Activated T-cell treated with anti-CD3 and anti-CD28 coated beads for 24 hours (primary cell): ENCODE measurements around the gene LEFTY2.
"Not testable (repeated sequence)": the region's sequence is repeated elsewhere in the genome, so short reads cannot be mapped to it uniquely, and the experiment has no call there.

Source experiments
- DNase-seq: peaks from one replicate; pipeline ENCODE4 v3.0.0-alpha.2; 2020; ENCODE audit warnings: low read depth

Gene LEFTY2

DNA sequence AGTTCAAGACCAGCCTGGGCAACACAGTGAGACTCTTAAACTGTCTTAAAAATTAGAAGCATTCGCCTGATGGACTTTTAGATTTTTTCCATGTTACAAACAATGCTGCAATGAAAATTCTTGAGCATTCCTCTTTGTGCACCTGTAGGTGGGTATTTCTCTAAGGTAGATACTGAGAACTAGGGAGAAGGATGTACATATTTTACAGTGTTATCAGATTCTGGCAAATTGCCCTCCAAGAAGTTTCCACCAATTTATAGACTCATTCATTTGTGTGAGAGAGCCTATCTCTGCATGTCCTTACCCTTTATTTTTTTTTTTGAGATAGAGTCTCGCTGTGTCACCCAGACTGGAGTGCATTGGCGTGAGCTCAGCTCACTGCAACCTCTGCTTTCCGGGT is 12.3 kb upstream of the LEFTY2 start:
- no peak for DNase-seq

- no peak for DNase-seq
These were observed 10.0 kb upstream of the LEFTY2 start for GRCh38 chr1:225950905-225951497.

DNA sequence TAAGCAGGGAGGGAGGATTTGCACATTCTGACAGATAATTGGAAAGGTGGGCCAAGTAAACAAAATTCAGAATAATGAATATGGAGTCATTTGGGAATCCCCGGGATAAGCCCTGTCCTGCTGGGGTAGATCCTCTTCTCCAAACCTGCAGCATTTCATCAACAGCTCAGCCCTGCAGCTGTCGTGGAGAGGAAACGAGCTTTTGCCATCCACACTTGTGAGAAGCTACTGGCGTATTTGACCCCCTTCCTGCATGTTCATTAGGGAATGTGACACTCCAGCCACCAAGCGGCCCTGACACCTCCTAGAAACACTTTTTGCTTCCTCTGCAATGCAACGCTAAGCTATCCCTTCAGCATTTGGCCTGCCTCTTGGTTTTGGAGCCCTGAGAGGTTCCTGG is 8.0 kb upstream of the LEFTY2 start:
- DNase-seq: no peak

DNA sequence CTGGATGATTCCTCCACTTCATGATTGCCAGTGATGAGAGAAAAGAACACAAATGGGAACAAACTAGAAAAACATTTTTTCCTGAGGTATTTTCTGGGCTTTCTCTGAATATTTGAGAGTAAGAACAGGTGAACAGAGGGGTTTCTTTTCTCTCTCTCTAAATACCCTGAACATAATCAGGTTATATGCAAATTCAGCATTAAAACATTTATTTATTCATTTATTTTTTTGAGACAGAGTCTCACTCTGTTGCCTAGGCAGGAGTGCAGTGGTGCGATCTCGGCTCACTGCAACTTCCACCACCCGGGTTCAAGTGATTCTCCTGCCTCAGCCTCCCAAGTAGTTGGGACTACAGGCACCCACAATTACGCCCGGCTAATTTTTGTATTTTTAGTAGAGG is 5.8 kb upstream of the LEFTY2 start:
- DNase-seq: no peak

DNA sequence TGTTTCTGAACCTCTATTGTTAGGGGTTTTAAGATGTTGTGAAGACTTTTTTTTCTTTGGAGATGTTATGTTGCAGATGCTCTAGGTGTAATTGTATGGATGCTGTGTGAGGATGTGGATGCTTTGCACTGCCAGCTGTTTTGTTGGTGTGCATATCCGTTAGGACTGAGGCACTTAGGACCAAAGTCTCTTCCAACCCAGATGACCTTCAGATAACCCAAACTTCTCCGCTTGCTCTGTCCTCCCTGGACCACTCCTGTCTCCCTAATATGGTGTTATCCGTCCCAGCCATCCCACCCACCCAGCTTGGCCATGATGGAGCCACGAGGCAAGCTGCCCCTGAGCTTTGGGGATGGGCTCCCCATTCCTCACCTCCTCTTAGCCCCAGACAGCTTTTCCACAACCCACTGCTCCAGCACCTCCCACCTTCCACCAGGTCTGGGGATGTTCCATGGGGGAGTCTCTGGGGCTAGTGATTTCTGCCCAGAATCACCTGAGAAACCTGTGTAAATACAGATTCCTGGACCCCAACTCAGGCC is 5.1 kb upstream of the LEFTY2 start:
- no peak for DNase-seq

- DNase-seq: no peak
These were observed 4.5 kb upstream of the LEFTY2 start for GRCh38 chr1:225945564-225945963.

DNA sequence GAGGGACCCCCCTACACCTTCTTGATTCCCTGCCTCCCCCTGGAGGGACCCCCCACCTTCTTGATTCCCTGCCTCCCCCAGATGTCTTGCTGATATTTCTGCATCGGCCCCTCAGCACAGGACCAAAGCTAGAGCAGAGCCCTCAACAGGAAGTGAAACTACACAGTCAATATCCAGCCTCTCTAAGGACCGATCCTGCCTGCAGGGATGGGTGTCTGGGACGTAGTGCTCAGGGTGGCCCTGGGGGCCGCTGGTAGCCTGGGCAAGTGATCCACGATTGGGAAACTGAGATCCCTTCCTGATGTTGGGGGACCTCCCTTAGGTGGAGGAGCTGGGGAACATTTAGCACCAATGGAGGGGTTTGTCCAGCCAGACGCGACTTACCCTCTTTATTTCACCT is 3.9 kb upstream of the LEFTY2 start:
- no peak for DNase-seq

DNA sequence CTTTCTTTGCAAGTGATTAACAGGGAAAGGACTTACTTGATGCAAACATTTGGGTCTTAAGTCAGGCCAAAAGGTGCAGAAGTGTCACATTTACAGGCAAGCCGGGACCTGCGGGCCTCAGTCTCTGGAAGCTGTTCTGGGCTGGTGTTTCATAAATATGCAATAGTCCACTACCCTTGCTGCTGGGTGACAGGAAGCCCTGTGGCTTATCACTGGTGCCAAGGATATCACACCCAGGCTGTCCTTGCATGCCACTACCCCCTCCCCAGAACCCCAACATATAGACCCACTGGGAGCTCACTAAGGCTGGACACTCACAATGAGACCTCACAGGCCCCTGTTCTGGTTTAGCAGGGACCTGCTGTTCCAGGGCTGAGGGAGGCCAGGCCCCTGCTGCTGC is 3.4 kb upstream of the LEFTY2 start:
- DNase-seq: no peak

DNA sequence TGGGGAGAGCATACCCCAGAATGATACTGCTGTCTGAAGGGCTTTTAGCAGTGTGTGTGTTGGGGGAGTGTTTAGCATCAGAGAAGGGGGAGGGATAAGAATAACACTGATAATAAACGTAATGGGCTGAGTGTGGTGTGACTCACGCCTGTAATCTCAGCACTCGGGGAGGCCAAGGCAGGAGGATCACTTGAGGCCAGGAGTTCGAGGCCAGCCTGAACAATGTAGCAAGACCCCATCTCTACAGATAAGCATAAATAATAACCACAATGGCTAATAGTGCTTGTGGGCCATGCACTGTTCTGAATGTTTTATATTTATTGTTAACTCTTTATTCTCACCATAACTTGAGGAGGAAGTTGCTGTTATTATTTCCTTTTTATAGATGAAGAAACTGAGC is 2.6 kb upstream of the LEFTY2 start:
- DNase-seq: no peak

DNA sequence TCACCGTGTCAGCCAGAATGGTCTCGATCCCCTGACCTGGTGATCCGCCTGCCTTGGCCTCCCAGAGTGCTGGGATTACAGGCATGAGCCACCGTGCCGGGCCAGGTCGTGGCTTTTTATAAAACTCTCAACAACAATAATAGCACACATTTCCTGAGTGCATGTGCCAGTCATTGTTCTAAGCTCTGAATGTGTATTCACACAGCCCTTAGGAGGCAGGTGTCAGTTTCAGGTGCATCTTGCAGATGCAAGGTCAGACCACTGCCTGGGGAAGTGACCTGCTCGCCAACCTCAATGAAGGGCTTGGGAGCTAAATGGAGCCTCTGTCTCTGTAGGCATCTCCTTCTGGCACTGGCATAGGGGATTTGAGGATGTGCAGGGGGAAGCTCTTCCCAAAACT is 1.6 kb upstream of the LEFTY2 start:
- no peak for DNase-seq

- DNase-seq: no peak
These were observed 862 bp upstream of the LEFTY2 start for GRCh38 chr1:225941942-225942222.

GRCh38 chr1:225940385-225941151 is 452 bp downstream of the LEFTY2 start:
- DNase-seq: no peak

GRCh38 chr1:225939939-225940310 is 1.1 kb downstream of the LEFTY2 start:
- DNase-seq: not testable (repeated sequence)

DNA sequence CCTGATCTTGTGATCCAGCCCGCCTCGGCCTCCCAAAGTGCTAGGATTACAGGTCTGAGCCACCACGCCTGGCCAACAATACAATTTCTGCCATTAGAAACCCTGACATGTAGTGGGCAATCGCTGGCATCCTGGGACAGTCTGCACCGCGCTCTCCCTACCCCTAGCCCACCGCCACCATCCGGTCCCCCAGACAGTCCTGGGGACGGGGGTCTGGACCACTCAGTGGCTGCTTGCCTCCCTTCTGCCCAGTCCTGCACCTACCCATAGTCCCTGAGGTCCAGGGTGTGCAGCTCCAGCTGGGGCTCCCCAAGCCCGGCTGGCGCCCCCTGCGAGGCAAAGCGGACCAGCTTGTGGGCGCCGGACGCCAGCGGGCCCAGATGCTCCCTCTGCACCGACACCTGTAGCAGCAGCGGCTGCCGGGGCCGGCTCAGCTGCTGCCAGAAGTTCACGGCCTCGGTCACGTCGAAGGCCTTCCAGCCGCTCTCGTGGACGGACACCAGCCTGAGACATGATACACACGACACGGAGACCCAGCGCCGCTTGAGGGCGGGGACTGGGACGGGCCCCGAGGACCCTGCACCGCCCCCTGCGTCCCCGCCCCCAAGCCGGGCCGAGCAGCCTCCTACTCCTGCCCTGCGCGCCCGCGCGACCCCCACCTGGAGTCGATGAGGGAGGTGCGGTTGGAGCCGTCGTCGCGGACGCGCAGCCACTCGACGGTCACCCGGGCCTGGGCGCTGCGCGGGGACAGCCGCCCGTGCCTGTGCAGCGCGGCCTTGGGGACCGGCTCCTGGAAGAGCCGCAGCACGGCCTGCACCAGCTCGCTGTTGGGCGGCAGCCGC is 1.7 kb downstream of the LEFTY2 start:
- DNase-seq: not testable (repeated sequence)

DNA sequence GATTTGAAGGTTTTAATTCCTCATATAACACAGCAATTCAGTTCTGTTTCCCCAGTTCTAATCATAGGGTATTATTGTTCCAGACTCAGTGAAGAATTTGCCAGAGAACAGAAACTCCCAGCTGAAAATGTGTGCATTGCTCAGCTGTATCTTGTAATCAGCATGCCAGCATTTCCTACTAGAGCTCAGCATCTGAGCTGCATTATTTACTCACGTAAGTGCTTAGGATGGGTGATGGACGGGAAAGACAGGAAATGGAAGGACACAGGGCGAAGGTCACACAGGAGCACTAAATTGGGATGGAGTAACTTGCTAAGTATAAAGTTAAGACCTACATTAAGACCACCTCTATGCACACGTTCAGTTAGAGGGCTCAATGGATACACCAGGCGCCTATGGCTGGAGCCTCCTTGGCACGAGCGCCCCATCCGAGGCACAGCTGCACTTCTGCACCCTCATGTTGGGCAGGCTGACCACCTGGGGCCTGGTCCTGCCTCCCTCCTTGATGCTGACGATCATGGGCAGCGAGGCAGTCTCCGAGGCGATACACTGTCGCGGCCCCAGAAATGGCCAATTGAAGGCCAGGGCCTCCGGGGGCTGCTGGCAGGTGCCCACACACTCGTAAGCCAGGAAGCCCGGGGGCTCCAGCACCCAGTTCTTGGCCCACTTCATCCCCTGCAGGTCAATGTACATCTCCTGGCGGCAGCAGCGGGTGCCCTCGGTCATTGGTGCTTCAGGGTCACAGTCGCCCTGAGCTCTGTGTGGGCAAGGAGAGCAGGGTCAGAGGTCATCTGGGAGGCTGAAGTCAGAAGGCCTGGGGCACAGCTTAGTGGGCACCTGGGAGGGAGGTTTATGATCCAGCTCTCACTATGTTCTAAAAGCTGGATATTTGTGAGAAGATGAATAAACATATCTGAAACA is 3.7 kb downstream of the LEFTY2 start:
- no peak for DNase-seq

GRCh38 chr1:225936523-225936922 is 4.5 kb downstream of the LEFTY2 start:
- DNase-seq: no peak

DNA sequence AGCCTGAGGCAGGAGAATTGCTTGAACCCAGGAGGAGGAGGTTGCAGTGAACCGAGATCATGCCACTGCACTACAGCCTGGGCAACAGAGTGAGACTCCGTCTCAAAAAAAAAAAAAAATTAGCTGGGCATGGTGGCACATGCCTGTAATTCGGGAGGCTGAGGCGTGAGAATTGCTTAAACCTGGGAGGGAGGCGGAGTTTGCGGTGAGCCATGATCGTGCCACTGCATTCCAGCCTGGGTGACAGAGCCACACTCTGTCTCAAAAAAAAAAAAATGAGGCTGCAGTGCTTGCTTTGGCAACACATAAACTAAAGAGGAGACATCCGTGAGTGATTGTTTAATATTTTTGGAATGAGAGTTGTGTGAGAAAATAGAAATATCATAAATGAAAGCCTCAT is 4.9 kb downstream of the LEFTY2 start:
- DNase-seq: not testable (repeated sequence)

GRCh38 chr1:225934711-225935110 is 6.3 kb downstream of the LEFTY2 start:
- DNase-seq: no peak

- no peak for DNase-seq
These were observed 7.9 kb downstream of the LEFTY2 start for GRCh38 chr1:225933072-225933471.

DNA sequence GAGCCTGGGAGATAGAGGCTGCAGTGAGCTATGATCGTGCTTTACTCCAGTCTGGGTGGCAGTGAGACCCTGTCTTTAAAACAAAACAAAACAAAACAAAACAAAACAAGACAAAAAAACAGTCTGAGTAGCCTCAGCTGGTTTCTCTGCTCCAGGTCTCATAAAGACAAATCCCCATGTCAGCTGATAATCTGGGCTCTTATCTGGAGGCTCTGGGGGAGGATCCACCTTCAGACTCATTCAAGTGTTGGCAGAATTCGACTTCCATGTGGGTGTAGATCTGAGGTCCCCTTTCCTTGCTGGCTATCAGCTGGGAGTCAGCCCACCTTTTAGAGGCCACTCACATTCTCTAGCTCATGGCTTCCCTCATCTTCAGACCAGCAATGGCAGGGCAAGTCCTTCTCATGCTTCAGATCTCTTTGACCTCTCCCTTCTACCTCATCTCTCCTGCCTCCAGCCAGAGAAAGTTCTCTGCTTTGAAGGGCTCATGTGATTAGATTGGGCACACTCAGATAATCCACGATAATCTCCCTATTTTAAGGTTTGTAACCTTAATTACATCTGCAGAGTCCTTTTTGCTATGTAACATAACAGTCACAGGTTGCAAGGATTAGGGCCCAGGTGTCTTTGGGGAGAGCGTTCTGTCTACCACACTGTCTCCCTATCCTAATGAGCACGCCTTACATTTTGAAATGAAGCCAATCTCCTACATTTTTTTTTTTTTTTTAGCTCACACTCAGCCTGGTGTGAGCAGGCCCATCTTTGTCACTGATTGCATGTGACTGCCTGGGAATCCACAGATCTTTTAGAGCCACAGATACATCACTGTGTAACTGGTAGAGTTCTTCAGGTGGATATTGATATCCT is 9.5 kb downstream of the LEFTY2 start:
- DNase-seq: no peak

- no peak for DNase-seq
These were observed 10.5 kb downstream of the LEFTY2 start for GRCh38 chr1:225930566-225930965.
